OCI-LY1 (cell line): ENCODE results near the gene MYO1E.

ENCODE experiments used
- H2AFZ ChIP-seq: fragments of 200-600 bp; sonication (generic), shearing (Covaris generic); 2 replicates; pipeline ENCODE4 v1.6.0; 2014; ENCODE audit warnings: antibody characterized with exemption, mild to moderate bottlenecking, low read length
- H3F3A ChIP-seq: fragments of 200-600 bp; sonication (generic), shearing (Covaris generic); 2 replicates; pipeline ENCODE4 v1.6.0; 2014; ENCODE audit warnings: mild to moderate bottlenecking, antibody characterized with exemption, low read length, moderate library complexity; ENCODE audit not compliant: insufficient read depth
- H3K27ac ChIP-seq: fragments of 200-600 bp; sonication (generic); 2 replicates; pipeline ENCODE4 v1.5.1; 2014; ENCODE audit warnings: low read length, mixed run types, mild to moderate bottlenecking, low read depth; ENCODE audit not compliant: poor library complexity, severe bottlenecking
- H3K27me3 ChIP-seq: fragments of 200-600 bp; sonication (generic); 2 replicates; pipeline ENCODE4 v1.6.0; 2014; ENCODE audit warnings: antibody characterized with exemption, mild to moderate bottlenecking, low read length, moderate library complexity; ENCODE audit not compliant: insufficient read depth
- H3K36me3 ChIP-seq: fragments of 200-600 bp; sonication (generic); 2 replicates; pipeline ENCODE4 v1.6.1; 2014; ENCODE audit warnings: mild to moderate bottlenecking, antibody characterized with exemption, low read length, moderate library complexity, mixed read lengths; ENCODE audit not compliant: insufficient read depth
- H3K4me1 ChIP-seq: fragments of 200-600 bp; sonication (generic); 2 replicates; pipeline ENCODE4 v1.5.1; 2014; ENCODE audit warnings: mild to moderate bottlenecking, low read length, moderate library complexity; ENCODE audit not compliant: insufficient read depth, severe bottlenecking
- H3K4me2 ChIP-seq: fragments of 200-600 bp; sonication (generic), shearing (Covaris generic); 2 replicates; pipeline ENCODE4 v1.6.1; 2014; ENCODE audit warnings: low read length
- H3K4me3 ChIP-seq: fragments of 200-600 bp; sonication (generic); 2 replicates; pipeline ENCODE4 v1.5.1; 2014; ENCODE audit warnings: low read length, low read depth, mild to moderate bottlenecking, mixed read lengths; ENCODE audit not compliant: poor library complexity, severe bottlenecking
- H3K79me2 ChIP-seq: fragments of 200-600 bp; shearing (Covaris generic); 2 replicates; pipeline ENCODE4 v1.6.1; 2016; ENCODE audit warnings: mixed run types, low read length, mixed read lengths; ENCODE audit not compliant: insufficient read depth
- H3K9ac ChIP-seq: fragments of 200-600 bp; sonication (generic), shearing (Covaris generic); 2 replicates; pipeline ENCODE4 v1.6.1; 2014; ENCODE audit warnings: mild to moderate bottlenecking, low read length, mixed read lengths
- H3K9me2 ChIP-seq: fragments of 200-600 bp; sonication (generic), shearing (Covaris generic); 2 replicates; pipeline ENCODE4 v1.6.1; 2014; ENCODE audit warnings: low read depth, mild to moderate bottlenecking, low read length, mixed read lengths
- H3K9me3 ChIP-seq: fragments of 200-600 bp; shearing (Covaris generic); 2 replicates; pipeline ENCODE4 v1.6.1; 2014; ENCODE audit warnings: low read length, mixed read lengths
- H4K20me1 ChIP-seq: fragments of 200-600 bp; sonication (generic), shearing (Covaris generic); 2 replicates; pipeline ENCODE4 v1.6.0; 2016; ENCODE audit warnings: mild to moderate bottlenecking, low read length; ENCODE audit not compliant: insufficient read depth
- CTCF ChIP-seq: fragments of 200-600 bp; sonication (generic), shearing (Covaris generic); IDR thresholded peaks from 2 replicates; pipeline ENCODE4 v1.5.1; 2017; ENCODE audit warnings: mild to moderate bottlenecking, antibody characterized with exemption, low read length, moderate library complexity, mixed read lengths
- EZH2 ChIP-seq: fragments of 200-600 bp; sonication (generic), shearing (Covaris generic); IDR thresholded peaks from 2 replicates; pipeline ENCODE4 v1.8.0; 2017; ENCODE audit warnings: borderline replicate concordance, mixed run types, mild to moderate bottlenecking, antibody characterized with exemption, low read length, moderate library complexity, mixed read lengths

The MYO1E gene

DNA sequence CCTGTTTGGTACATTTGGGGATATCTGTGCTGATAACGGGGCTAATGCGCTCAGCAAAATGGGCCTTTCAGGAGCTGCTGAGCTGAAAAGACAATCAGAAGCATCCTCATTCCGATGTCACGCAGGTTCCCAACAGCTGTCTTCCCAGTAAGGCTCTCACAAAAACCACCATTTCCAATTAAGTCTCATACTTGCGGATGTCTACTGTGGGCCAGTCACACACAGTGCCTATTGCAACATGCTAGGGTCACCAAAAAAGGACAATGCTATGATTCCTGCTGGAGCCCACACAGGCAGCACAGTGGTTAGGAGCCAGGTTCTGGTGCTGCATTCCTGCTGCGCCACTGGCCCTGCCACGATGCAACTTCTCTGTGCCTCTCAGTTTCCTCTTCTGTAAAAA lies 182.4 kb downstream of the MYO1E start:
- TF ChIP-seq EZH2 (no peak), CTCF (no peak)
- Histone ChIP-seq H3K36me3 (peaks cover 94% of the 10 kb centered on the region), H3K79me2 (no peaks in the 10 kb centered on the region), H3K27me3 (no peaks in the 10 kb centered on the region), H3K4me2 (no peak overlapping the region), H3K4me3 (no peak overlapping the region), H3K27ac (no peak overlapping the region), H3K9ac (no peak overlapping the region), H2AFZ (no peak overlapping the region), H3K9me2 (no peaks in the 10 kb centered on the region), H3K4me1 (no peaks in the 10 kb centered on the region), H3F3A (no peaks in the 10 kb centered on the region), H3K9me3 (no peaks in the 10 kb centered on the region), H4K20me1 (no peaks in the 10 kb centered on the region)

DNA sequence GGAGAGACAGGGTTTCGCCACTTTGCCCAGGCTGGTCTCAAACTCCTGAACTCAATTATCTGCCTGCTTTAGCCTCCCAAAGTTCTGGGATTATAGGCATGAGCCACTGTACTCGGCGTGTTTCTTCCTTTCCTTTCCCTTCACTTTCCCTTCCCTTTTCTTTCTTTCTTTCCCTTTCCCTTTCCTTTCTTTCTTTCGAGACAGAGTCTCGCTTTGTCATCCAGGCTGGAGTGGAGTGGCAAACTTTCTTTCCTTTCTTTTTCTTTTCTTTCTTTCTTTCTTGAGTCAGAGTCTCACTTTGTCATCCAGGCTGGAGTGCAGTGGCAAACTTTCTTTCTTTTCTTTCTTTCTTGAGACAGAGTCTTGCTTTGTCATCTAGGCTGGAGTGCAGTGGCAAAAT lies 183.4 kb downstream of the MYO1E start:
- H3K9me2 ChIP-seq: no peaks in the 10 kb centered on the region
- TF ChIP-seq EZH2 (no peak), CTCF (no peak)
- no peaks in the 10 kb centered on the region for H3F3A ChIP-seq
- no peaks in the 10 kb centered on the region for H4K20me1 ChIP-seq
- no peak overlapping the region for H2AFZ ChIP-seq
- H3K4me2 ChIP-seq: no peak overlapping the region
- no peak overlapping the region for H3K4me3 ChIP-seq
- H3K9ac ChIP-seq: no peak overlapping the region
- peaks cover 94% of the 10 kb centered on the region for H3K36me3 ChIP-seq
- H3K4me1 ChIP-seq: no peaks in the 10 kb centered on the region
- no peaks in the 10 kb centered on the region for H3K79me2 ChIP-seq
- H3K27ac ChIP-seq: no peak overlapping the region
- no peaks in the 10 kb centered on the region for H3K9me3 ChIP-seq
- no peaks in the 10 kb centered on the region for H3K27me3 ChIP-seq

GRCh38 chr15:59186501-59186900 lies 186.2 kb downstream of the MYO1E start:
- H3K9ac ChIP-seq: no peak overlapping the region
- H3K4me1 ChIP-seq: no peaks in the 10 kb centered on the region
- H3K79me2 ChIP-seq: no peaks in the 10 kb centered on the region
- no peaks in the 10 kb centered on the region for H4K20me1 ChIP-seq
- H3K9me2 ChIP-seq: no peaks in the 10 kb centered on the region
- H3K4me2 ChIP-seq: no peak overlapping the region
- no peak for TF ChIP-seq EZH2
- TF ChIP-seq CTCF: no peak
- H3F3A ChIP-seq: no peaks in the 10 kb centered on the region
- H3K27ac ChIP-seq: no peak overlapping the region
- no peak overlapping the region for H3K4me3 ChIP-seq
- H3K27me3 ChIP-seq: no peaks in the 10 kb centered on the region
- H3K36me3 ChIP-seq: peaks cover 95% of the 10 kb centered on the region
- H2AFZ ChIP-seq: no peak overlapping the region
- peaks cover 4% of the 10 kb centered on the region for H3K9me3 ChIP-seq
